ENCODE results near the gene RGS10. TPM values are rescaled to one million over a fixed set of nuclear protein-coding genes. Genes with fewer than 3 reads are reported as not detected.

The RGS10 gene
- total and polyA plus RNA-seq, 10 of the 15 experiments (the other 5 are each of a cell fraction or from before 2014, with no cell fraction given) = 72.8 to 193 (median 127) TPM

GRCh38 chr10:119479532-119479931 is 63.0 kb downstream of the RGS10 start:
- FAIRE-seq = no peak

More at GRCh38 chr10:119479532-119479931, 63.0 kb downstream of the RGS10 start:
- peaks cover 25% of the 10 kb centered on the region for H3K4me1 ChIP-seq (ENCODE audit: control insufficient read depth, insufficient read depth, low read length)
- ChIA-PET POLR2A (no interaction called here), CTCF (interaction anchor here (0.6 to 2.1 kb wide), 5 partner anchors 10 to 280 kb away, joined by 3 to 9 read pairs (median 7); partner anchors contain the start of gene GRK5), SMC1A (ENCODE audit: uncharacterized antibody, unreplicated experiment) (interaction anchor here (2.1 to 2.5 kb wide), 2 partner anchors 8 to 38 kb away, joined by 12 to 13 read pairs; no protein-coding TSS in a partner anchor), RAD21 (ENCODE audit: unreplicated experiment) (interaction anchor here (0.5 kb wide), 1 partner anchor 168 kb away, joined by 4 read pairs; no protein-coding TSS in a partner anchor)
- H3K27ac ChIP-seq (ENCODE audit: control insufficient read depth, insufficient read depth) = no peak overlapping the region
- 84% methylated on average over 7 of the region's 8 CpGs for WGBS (ENCODE audit: insufficient coverage, insufficient replicate concordance, low lambda C conversion rate, missing lambda C conversion rate)
- intact Hi-C loops (cut with micrococcal nuclease; ENCODE audit: unreplicated experiment) = no loop called here
- no peaks in the 10 kb centered on the region for H3K9me3 ChIP-seq (replicated peaks; ENCODE audit: control insufficient read depth, insufficient read depth, low read length)
- H3K4me3 ChIP-seq = no peak overlapping the region
- no peak overlapping the region for H2AFZ ChIP-seq (ENCODE audit: control insufficient read depth, low read depth, low read length)
- H3K79me2 ChIP-seq (ENCODE audit: control insufficient read depth, insufficient read depth, low read length) = no peaks in the 10 kb centered on the region
- ATAC-seq (no peak), DNase-seq (ENCODE audit: low read depth, low spot score) (no peak)
- no peak overlapping the region for H3K4me2 ChIP-seq (ENCODE audit: control insufficient read depth, insufficient read depth)
- H3K27me3 ChIP-seq (replicated peaks in 1 of 2; ENCODE audit: control insufficient read depth in 2 of 2, insufficient read depth in 2 of 2, low read length in 1 of 2) = no peaks in the 10 kb centered on the region
- no TSS peak for BruUV-seq (replicated peaks)
- no peaks in the 10 kb centered on the region for H3K36me3 ChIP-seq (ENCODE audit: control insufficient read depth in 2 of 2, insufficient read depth in 2 of 2, low read length in 1 of 2)
- in situ Hi-C loops (cut with MboI) = no loop called here
- TF ChIP-seq ZBTB4 (CRISPR knock-in tag; IDR thresholded peaks at IDR 0.05) (no peak), TAF1 (IDR thresholded peaks at IDR 0.05; ENCODE audit: borderline replicate concordance, low read depth, low read length) (no peak)
- H3K9ac ChIP-seq (ENCODE audit: control insufficient read depth, insufficient read depth, low read length) = no peak overlapping the region
- no peaks in the 10 kb centered on the region for H4K20me1 ChIP-seq (ENCODE audit: control insufficient read depth, insufficient read depth)
